Transverse colon (tissue), 4 donors: ENCODE measurements around the gene STAT6. TPM values are rescaled to one million over a fixed set of nuclear protein-coding genes. Genes with fewer than 3 reads are reported as not detected.

Experiments
- DNase-seq: peaks from one replicate; pipeline ENCODE4 v3.0.0-alpha.2; 2019
- H3K27ac ChIP-seq, 4 donors: fragments of 200-600 bp; sonication (generic); 2 replicates each; pipeline ENCODE4 v1.5.1; 2016 to 2018; ENCODE audit warnings: inconsistent platforms in 4 of 4
- H3K27me3 ChIP-seq: fragments of 200-600 bp; sonication (generic); 2 replicates; pipeline ENCODE4 v1.5.1; 2017; ENCODE audit warnings: inconsistent platforms
- H3K36me3 ChIP-seq, 4 donors: fragments of 200-600 bp; sonication (generic); 2 replicates each; pipeline ENCODE4 v1.5.1; 2017 to 2019; ENCODE audit warnings: inconsistent platforms in 4 of 4
- H3K4me1 ChIP-seq, 4 donors: fragments of 200-600 bp; sonication (generic); 2 replicates each; pipeline ENCODE4 v1.5.1; 2017 to 2020; ENCODE audit warnings: inconsistent platforms in 4 of 4
- H3K4me3 ChIP-seq, 4 donors: fragments of 200-600 bp; sonication (generic); 1 replicate in 1 of 4; 2 replicates in 3 of 4; pipeline versions ENCODE4 v1.5.1 to v1.6.1; 2017 to 2019; ENCODE audit warnings: inconsistent platforms in 4 of 4
- H3K9me3 ChIP-seq, 2 donors: fragments of 200-600 bp; sonication (generic); 2 replicates each; pipeline ENCODE4 v1.5.1; 2017 to 2019; ENCODE audit warnings: inconsistent platforms in 2 of 2
- EP300 ChIP-seq: sonication (generic); formaldehyde crosslinking; IDR thresholded peaks from one replicate; pipeline ENCODE4 v1.6.1; 2017; ENCODE audit warnings: antibody characterized with exemption, low read depth
- POLR2A ChIP-seq: fragments of 450-650 bp; IDR thresholded peaks from one replicate; pipeline ENCODE4 v1.6.1; 2016; ENCODE audit warnings: antibody characterized with exemption, mild to moderate bottlenecking, moderate library complexity
- POLR2AphosphoS5 ChIP-seq, 3 donors: sonication (generic); formaldehyde crosslinking; IDR thresholded peaks; one replicate each; pipeline ENCODE4 v1.6.1; 2016; ENCODE audit warnings: antibody characterized with exemption in 3 of 3
- WGBS, 2 donors: methylation state at CpG; one replicate each; pipeline ENCODE4 v1.1.5; 2018; ENCODE audit warnings: low coverage in 1 of 2; 5-methylcytosine and 5-hydroxymethylcytosine counted together
- in situ Hi-C, 4 donors: fragments of 200-750 bp; cut with MboI; loops; one replicate each; pipeline versions ENCODE4 v1.15.0 to v1.15.1; 2017; ENCODE audit warnings: low sequenced_read_pairs in 3 of 4, low pct_ligation_motif_present in 1 of 4, low pct_unique_long_range_greater_than_20kb in 1 of 4
- intact Hi-C: fragments of 100-400 bp; cut with DNase I; formaldehyde crosslinking; loops from one replicate; pipeline ENCODE4 v1.15.1; 2023; ENCODE audit warnings: low total_unique reads
- total RNA-seq, 4 donors: library from RNA; depleted of rRNA; stranded (reverse); fragments of >200 nt; gene quantifications; one replicate each; pipeline ENCODE4 v1.1.0, GENCODE V29; 2016
- TF ChIP-seq, protein P1 (sequence below), 5 experiments: fragments of 200-600 bp in 3 of 5; fragments of 450-650 bp in 2 of 5; sonication (generic) in 3 of 5; IDR thresholded peaks; 1 replicate in 2 of 5; 2 replicates in 3 of 5; pipeline ENCODE4 v1.5.1; 2016 to 2017; ENCODE audit warnings: antibody characterized with exemption in 5 of 5, inconsistent platforms in 3 of 5, mild to moderate bottlenecking in 2 of 5, moderate library complexity in 1 of 5

Gene STAT6
- total RNA-seq, 4 donors from 2014 or later, result 181 to 318 (median 198) TPM

GRCh38 chr12:57141249-57141648 lies 30.1 kb upstream of the STAT6 start:
- TF ChIP-seq POLR2A (no peak), POLR2AphosphoS5 (IDR thresholded peaks at IDR 0.05) (no peak), EP300 (no peak)
- TF ChIP-seq, protein P1, sequence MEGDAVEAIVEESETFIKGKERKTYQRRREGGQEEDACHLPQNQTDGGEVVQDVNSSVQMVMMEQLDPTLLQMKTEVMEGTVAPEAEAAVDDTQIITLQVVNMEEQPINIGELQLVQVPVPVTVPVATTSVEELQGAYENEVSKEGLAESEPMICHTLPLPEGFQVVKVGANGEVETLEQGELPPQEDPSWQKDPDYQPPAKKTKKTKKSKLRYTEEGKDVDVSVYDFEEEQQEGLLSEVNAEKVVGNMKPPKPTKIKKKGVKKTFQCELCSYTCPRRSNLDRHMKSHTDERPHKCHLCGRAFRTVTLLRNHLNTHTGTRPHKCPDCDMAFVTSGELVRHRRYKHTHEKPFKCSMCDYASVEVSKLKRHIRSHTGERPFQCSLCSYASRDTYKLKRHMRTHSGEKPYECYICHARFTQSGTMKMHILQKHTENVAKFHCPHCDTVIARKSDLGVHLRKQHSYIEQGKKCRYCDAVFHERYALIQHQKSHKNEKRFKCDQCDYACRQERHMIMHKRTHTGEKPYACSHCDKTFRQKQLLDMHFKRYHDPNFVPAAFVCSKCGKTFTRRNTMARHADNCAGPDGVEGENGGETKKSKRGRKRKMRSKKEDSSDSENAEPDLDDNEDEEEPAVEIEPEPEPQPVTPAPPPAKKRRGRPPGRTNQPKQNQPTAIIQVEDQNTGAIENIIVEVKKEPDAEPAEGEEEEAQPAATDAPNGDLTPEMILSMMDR (IDR thresholded peaks at IDR 0.05), result no peak
- peaks cover 23 to 51% (median 31%) of the 10 kb centered on the region in 4 donors for H3K4me1 ChIP-seq
- in situ Hi-C loops (no loop called here), intact Hi-C loops (no loop called here)
- WGBS, 2 donors, result 85 to 100% methylated on average over 1 to 8 of the region's 8 CpGs
- DNase-seq, result peak; percentile 5
- H3K27ac ChIP-seq, result peak overlapping the region in 2 of 4 donors; percentile 22 to 66
- no peaks in the 10 kb centered on the region for H3K27me3 ChIP-seq
- no peaks in the 10 kb centered on the region for H3K9me3 ChIP-seq
- H3K36me3 ChIP-seq, result peaks cover 0 to 8% (median 3%) of the 10 kb centered on the region in 4 donors
- no peak overlapping the region for H3K4me3 ChIP-seq

DNA sequence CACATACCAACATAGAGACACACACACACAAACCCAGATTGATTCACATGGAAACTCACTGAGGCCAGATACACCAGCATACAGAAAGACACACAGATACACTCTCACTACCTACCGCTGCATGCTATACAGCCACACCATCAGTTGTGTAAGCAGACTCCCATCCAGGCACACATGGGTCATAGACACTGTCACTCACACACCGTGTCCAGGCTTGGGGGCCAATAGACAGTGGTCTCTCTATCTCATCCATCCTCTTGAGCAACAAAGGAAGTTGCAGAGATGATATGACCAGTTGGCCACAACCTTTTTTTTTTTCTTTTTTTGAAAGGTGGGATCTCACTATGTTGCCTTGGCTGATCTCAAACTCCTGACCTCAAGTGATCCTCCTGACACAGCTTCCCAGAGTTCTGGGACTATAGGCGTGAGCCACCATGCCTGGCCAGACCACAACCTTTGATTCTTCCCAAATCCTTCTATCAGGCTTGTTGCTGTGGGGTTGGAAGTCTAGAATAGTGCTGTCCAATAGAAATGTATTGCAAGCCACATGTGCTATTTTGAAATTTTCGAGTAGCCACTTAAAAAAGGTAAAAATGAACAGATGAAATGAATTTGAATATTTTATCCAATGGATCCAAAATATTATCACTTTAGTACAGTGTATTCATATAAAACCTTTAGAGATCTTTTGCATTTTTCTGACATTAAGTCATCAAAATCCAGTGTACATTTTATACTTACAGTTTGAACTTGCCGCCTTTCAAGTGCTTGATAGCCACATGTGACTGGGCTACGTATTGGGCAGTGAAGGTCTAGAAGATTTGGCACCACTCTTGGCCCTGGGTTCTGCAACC lies 28.9 kb upstream of the STAT6 start:
- DNase-seq, result no peak
- intact Hi-C loops, result no loop called here
- Histone ChIP-seq H3K27me3 (no peaks in the 10 kb centered on the region), H3K27ac (peak overlapping the region; percentile 22 to 99 (median 94)), H3K4me1 (peaks cover 32 to 52% (median 34%) of the 10 kb centered on the region in 4 donors), H3K4me3 (no peak overlapping the region), H3K36me3 (peaks cover 0 to 8% (median 3%) of the 10 kb centered on the region in 4 donors), H3K9me3 (no peaks in the 10 kb centered on the region)
- TF ChIP-seq POLR2AphosphoS5 (IDR thresholded peaks at IDR 0.05) (no peak), POLR2A (no peak), EP300 (no peak)
- TF ChIP-seq, protein P1 (IDR thresholded peaks at IDR 0.05), result no peak
- in situ Hi-C loops, result no loop called here
- WGBS, 2 donors, result 76 to 77% methylated on average over 5 to 6 of the region's 6 CpGs

DNA sequence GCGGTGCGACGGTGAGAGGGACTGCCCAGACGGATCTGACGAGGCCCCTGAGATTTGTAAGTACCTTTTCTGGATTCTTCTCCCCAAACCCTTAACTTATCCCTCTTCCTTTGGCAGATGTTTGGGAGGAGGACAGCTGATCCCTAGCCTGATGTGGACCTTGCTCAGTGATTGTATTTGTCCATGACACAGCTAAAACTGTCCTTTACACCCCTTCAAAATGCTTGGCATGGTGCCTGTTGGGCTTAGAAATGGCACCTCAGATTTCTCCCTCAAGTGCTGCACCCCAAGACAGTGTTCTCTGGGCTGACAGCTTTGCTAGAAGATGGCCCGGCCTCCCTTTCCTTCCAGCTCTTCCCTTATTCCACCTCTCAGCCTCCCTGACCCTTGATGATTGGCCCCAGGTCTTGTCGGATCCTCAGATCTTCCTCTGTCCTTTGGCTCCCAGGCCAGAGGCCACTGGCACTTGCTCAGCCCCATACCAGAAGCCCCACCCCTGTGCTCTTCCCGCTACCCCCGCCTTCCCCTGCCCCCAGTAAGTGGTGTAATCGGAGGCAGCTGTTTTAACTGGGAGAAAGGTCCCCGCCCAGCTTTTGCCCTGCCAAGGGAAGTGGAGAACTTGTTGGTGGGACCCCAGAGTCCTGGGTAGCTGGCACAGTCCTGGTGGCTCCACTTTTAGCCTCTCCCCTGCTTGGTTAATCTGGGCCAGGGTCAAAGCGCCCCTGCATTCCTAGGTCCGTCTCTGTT lies 27.5 kb upstream of the STAT6 start:
- 17 to 57% methylated on average over 1 to 13 of the region's 13 CpGs for WGBS, 2 donors
- H3K4me3 ChIP-seq, result no peak overlapping the region
- H3K9me3 ChIP-seq, result no peaks in the 10 kb centered on the region
- peak; percentile 84 for DNase-seq
- H3K36me3 ChIP-seq, result peaks cover 0 to 8% (median 3%) of the 10 kb centered on the region in 4 donors
- H3K27ac ChIP-seq, result peak overlapping the region; percentile 67 to 99 (median 94)
- H3K4me1 ChIP-seq, result peaks cover 36 to 65% (median 42%) of the 10 kb centered on the region in 4 donors
- intact Hi-C loops, result no loop called here
- H3K27me3 ChIP-seq, result no peaks in the 10 kb centered on the region
- in situ Hi-C loops, result no loop called here
- TF ChIP-seq POLR2A (no peak), POLR2AphosphoS5 (IDR thresholded peaks at IDR 0.05) (no peak), EP300 (no peak)
- TF ChIP-seq, protein P1 (IDR thresholded peaks at IDR 0.05), result no peak
